ENCODE results near the gene TMEM106C. TPM values are rescaled to one million over a fixed set of nuclear protein-coding genes. Genes with fewer than 3 reads are reported as not detected.

Gene TMEM106C
- total RNA-seq, 1 donor from 2014 or later: 31.3 TPM

DNA sequence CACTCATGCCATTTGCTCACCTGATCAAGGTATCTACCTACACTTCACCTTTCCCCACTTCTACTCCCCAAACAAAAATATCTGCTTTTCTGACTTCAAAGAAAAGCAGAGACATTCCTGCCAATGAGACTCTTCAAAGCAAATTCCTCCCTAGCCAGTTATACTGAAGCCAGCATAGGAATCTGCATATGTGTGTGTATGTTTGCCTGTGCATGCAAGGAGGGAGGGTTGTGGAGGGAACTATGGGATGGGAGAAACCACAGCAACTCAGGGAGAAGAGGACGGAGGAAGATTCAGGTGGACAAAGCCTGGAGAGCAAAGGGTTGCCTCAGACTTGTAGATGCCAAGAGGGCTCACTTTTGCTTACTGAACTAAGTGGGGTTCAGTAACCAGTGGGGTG lies 32.2 kb upstream of the TMEM106C start:
- CTCF ChIA-PET: no interaction called here
- DNase-seq (no peak), ATAC-seq (ENCODE audit: low read depth) (no peak)
- intact Hi-C loops (cut with micrococcal nuclease): no loop called here
- Mint-ChIP-seq H3K27me3 (peaks cover 13% of the 10 kb centered on the region), H3K4me3 (no peak overlapping the region), H3K27ac (no peak overlapping the region), H3K36me3 (ENCODE audit: low read depth) (no peaks in the 10 kb centered on the region), H3K4me1 (no peaks in the 10 kb centered on the region), H3K9me3 (no peaks in the 10 kb centered on the region)
- TF ChIP-seq, protein P1, sequence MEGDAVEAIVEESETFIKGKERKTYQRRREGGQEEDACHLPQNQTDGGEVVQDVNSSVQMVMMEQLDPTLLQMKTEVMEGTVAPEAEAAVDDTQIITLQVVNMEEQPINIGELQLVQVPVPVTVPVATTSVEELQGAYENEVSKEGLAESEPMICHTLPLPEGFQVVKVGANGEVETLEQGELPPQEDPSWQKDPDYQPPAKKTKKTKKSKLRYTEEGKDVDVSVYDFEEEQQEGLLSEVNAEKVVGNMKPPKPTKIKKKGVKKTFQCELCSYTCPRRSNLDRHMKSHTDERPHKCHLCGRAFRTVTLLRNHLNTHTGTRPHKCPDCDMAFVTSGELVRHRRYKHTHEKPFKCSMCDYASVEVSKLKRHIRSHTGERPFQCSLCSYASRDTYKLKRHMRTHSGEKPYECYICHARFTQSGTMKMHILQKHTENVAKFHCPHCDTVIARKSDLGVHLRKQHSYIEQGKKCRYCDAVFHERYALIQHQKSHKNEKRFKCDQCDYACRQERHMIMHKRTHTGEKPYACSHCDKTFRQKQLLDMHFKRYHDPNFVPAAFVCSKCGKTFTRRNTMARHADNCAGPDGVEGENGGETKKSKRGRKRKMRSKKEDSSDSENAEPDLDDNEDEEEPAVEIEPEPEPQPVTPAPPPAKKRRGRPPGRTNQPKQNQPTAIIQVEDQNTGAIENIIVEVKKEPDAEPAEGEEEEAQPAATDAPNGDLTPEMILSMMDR (IDR thresholded peaks at IDR 0.05): no peak
- POLR2A ChIA-PET: no interaction called here

DNA sequence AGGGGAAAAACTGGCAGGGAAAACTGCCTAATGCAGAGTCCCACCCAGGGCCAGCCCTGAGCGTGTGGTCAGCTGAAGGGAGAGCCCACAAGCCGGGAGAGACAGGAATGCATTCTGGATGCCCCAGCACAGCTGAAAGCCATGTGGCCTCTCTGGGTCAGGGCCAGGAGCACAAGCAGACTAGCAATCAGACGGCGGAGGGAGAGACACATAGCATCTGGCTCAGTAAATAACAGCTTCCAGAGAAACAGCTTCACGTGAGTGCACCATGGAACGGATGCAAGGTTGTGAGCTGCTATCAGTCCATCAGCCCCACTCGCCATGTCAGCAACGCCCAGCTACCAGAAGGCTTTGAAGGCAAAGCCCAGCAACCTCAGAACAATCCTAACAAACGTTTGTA lies 28.2 kb upstream of the TMEM106C start:
- Mint-ChIP-seq H3K27me3 (peaks cover 10% of the 10 kb centered on the region), H3K4me1 (no peaks in the 10 kb centered on the region), H3K27ac (no peak overlapping the region), H3K4me3 (no peak overlapping the region), H3K36me3 (ENCODE audit: low read depth) (no peaks in the 10 kb centered on the region), H3K9me3 (no peaks in the 10 kb centered on the region)
- ATAC-seq (ENCODE audit: low read depth) (no peak), DNase-seq (no peak)
- CTCF ChIA-PET: no interaction called here
- intact Hi-C loops (cut with micrococcal nuclease): no loop called here
- POLR2A ChIA-PET: no interaction called here
- TF ChIP-seq, protein P1 (IDR thresholded peaks at IDR 0.05): no peak

- CTCF ChIA-PET: no interaction called here
- intact Hi-C loops (cut with micrococcal nuclease): no loop called here
- POLR2A ChIA-PET: no interaction called here
- TF ChIP-seq, protein P1 (IDR thresholded peaks at IDR 0.05): no peak
- DNase-seq (no peak), ATAC-seq (ENCODE audit: low read depth) (no peak)
- Mint-ChIP-seq H3K4me3 (no peak overlapping the region), H3K4me1 (no peaks in the 10 kb centered on the region), H3K27me3 (peaks cover 12% of the 10 kb centered on the region), H3K27ac (no peak overlapping the region), H3K9me3 (no peaks in the 10 kb centered on the region), H3K36me3 (ENCODE audit: low read depth) (no peaks in the 10 kb centered on the region)
Observed at GRCh38 chr12:47938093-47938492, 25.3 kb upstream of the TMEM106C start.

DNA sequence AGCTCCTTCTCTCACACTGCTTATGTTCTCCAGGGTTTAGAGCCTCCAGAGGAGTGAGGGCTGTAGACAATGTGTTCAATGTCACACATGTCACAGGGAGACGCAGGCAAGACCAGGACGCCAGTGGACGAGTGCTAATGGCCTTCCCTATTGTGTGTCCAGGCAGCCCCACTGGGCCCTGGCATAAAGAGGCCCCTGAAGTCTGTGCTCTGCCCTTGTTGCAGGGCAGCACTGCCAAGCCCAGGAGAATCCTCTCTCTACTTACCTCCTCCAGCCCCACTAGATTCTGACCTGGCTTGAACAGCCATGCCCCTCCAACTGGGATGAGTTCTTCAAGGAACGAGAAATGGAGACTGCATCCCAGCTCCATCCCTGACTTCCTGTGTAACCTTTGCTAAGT lies 24.8 kb upstream of the TMEM106C start:
- Mint-ChIP-seq H3K27ac (no peak overlapping the region), H3K36me3 (ENCODE audit: low read depth) (no peaks in the 10 kb centered on the region), H3K9me3 (no peaks in the 10 kb centered on the region), H3K27me3 (peaks cover 10% of the 10 kb centered on the region), H3K4me3 (no peak overlapping the region), H3K4me1 (no peaks in the 10 kb centered on the region)
- CTCF ChIA-PET: interaction anchor here (0.8 kb wide), 1 partner anchor 681 kb away, joined by 3 read pairs; no protein-coding TSS in a partner anchor
- POLR2A ChIA-PET: no interaction called here
- ATAC-seq (ENCODE audit: low read depth) (no peak), DNase-seq (no peak)
- intact Hi-C loops (cut with micrococcal nuclease): no loop called here
- TF ChIP-seq, protein P1 (IDR thresholded peaks at IDR 0.05): no peak

DNA sequence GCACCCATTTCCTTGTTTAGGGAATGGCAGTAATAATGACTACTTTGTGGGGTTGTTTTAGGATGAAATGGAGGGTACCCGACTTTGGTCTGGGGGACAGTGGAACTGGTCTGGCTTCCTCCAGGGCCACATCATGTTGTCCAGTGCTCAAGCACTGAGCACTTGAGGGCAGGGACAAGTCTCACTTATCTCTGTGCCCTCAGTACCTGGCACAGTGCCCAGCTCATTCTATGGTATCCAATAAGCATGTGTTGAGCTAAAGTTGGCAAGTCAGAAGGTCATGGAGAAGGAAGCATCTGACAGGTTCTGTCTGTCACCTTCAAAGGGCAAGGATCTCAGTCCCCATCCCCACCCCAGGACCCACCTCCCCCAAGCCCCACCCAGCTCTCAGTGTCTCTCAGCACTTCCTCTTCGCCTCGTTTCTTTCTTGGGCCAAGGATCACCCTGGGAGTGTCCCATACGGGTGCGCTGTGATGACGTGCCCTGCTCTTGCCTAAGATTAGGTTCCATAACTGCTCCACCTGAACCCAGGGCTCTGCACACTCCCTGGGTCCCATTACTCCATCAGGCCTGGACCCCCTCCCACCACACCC lies 24.3 kb upstream of the TMEM106C start:
- DNase-seq (no peak), ATAC-seq (ENCODE audit: low read depth) (no peak)
- Mint-ChIP-seq H3K9me3 (no peaks in the 10 kb centered on the region), H3K27ac (no peak overlapping the region), H3K4me3 (no peak overlapping the region), H3K36me3 (ENCODE audit: low read depth) (no peaks in the 10 kb centered on the region), H3K27me3 (peaks cover 10% of the 10 kb centered on the region), H3K4me1 (no peaks in the 10 kb centered on the region)
- ChIA-PET POLR2A (no interaction called here), CTCF (interaction anchor here (0.8 kb wide), 1 partner anchor 680 kb away, joined by 3 read pairs; no protein-coding TSS in a partner anchor)
- TF ChIP-seq, protein P1 (IDR thresholded peaks at IDR 0.05): no peak
- intact Hi-C loops (cut with micrococcal nuclease): no loop called here
